Keratinocyte (primary cell): ENCODE data around the gene DNAJB6. TPM values are rescaled to one million over a fixed set of nuclear protein-coding genes. Genes with fewer than 3 reads are reported as not detected.

Experiments used
- DNase-seq: peaks from one replicate; pipeline ENCODE4 v3.0.0-alpha.2; 2011; ENCODE audit warnings: low read depth, missing footprints, low spot score
- FAIRE-seq: peaks from 2 replicates; lab custom pipeline; 2011; peaks lifted over from hg19 to GRCh38; lab: Jason Lieb, UNC
- H2AFZ ChIP-seq: 2 replicates; pipeline ENCODE4 v1.6.0; 2012; ENCODE audit warnings: low read length, control low read depth, inconsistent platforms; ENCODE audit not compliant: control insufficient read depth
- H3K27ac ChIP-seq: 2 replicates; pipeline ENCODE4 v1.5.1; 2011; ENCODE audit warnings: low read length; ENCODE audit not compliant: control insufficient read depth, insufficient read depth
- H3K27me3 ChIP-seq: 3 replicates; pipeline ENCODE4 v1.6.0; 2011; ENCODE audit warnings: low read length; ENCODE audit not compliant: control insufficient read depth, insufficient read depth; ENCODE audit errors: extremely low read depth
- H3K36me3 ChIP-seq, 2 experiments: 2 replicates in 1 of 2; 3 replicates in 1 of 2; pipeline ENCODE4 v1.5.1; 2011; ENCODE audit warnings: low read length in 2 of 2, mild to moderate bottlenecking in 1 of 2; ENCODE audit not compliant: control insufficient read depth in 2 of 2, insufficient read depth in 2 of 2; ENCODE audit errors: extremely low read depth in 1 of 2
- H3K4me1 ChIP-seq: 3 replicates; pipeline ENCODE4 v1.5.1; 2011; ENCODE audit warnings: low read length; ENCODE audit not compliant: control insufficient read depth, insufficient read depth; ENCODE audit errors: extremely low read depth
- H3K4me2 ChIP-seq: 3 replicates; pipeline ENCODE4 v1.6.0; 2011; ENCODE audit warnings: low read depth, low read length; ENCODE audit not compliant: control insufficient read depth, insufficient read depth; ENCODE audit errors: extremely low read depth
- H3K4me3 ChIP-seq, 3 experiments: fragments of 200-600 bp in 1 of 3; sonication (generic) in 1 of 3; 2 replicates in 2 of 3; 3 replicates in 1 of 3; pipeline ENCODE4 v1.5.1; 2011 to 2016; ENCODE audit warnings: low read length in 3 of 3, mild to moderate bottlenecking in 3 of 3, control low read depth in 2 of 3, inconsistent platforms in 1 of 3, low read depth in 1 of 3, mixed read lengths in 1 of 3, mixed run types in 1 of 3, moderate library complexity in 1 of 3; ENCODE audit not compliant: control insufficient read depth in 2 of 3, insufficient read depth in 2 of 3; ENCODE audit errors: extremely low read depth in 1 of 3
- H3K79me2 ChIP-seq: 2 replicates; pipeline ENCODE4 v1.6.0; 2012; ENCODE audit warnings: low read length; ENCODE audit not compliant: control insufficient read depth, insufficient read depth
- H3K9ac ChIP-seq: 3 replicates; pipeline ENCODE4 v1.6.0; 2011; ENCODE audit warnings: low read length; ENCODE audit not compliant: control insufficient read depth, insufficient read depth; ENCODE audit errors: extremely low read depth
- H3K9me1 ChIP-seq: 3 replicates; pipeline ENCODE4 v1.6.0; 2011; ENCODE audit warnings: low read length; ENCODE audit not compliant: control insufficient read depth, insufficient read depth; ENCODE audit errors: extremely low read depth
- H3K9me3 ChIP-seq: 2 replicates; pipeline ENCODE4 v1.5.1; 2012; ENCODE audit warnings: low read depth, low read length; ENCODE audit not compliant: control insufficient read depth
- H4K20me1 ChIP-seq: 3 replicates; pipeline ENCODE4 v1.6.0; 2011; ENCODE audit warnings: low read length; ENCODE audit not compliant: control insufficient read depth, insufficient read depth; ENCODE audit errors: extremely low read depth
- CTCF ChIP-seq, 3 experiments: IDR thresholded peaks in 1 of 3; conservative IDR thresholded peaks in 1 of 3; optimal IDR thresholded peaks in 1 of 3; 2 replicates in 2 of 3; 3 replicates in 1 of 3; pipeline versions ENCODE3 to v1.5.1; 2011; ENCODE audit warnings: low read length in 3 of 3, mild to moderate bottlenecking in 3 of 3, moderate library complexity in 2 of 3, control low read depth in 1 of 3, inconsistent platforms in 1 of 3; ENCODE audit not compliant: insufficient read depth in 2 of 3; ENCODE audit errors: extremely low read depth in 1 of 3
- EZH2 ChIP-seq: IDR thresholded peaks from one replicate; pipeline ENCODE4 v1.6.1; 2012; ENCODE audit warnings: inconsistent platforms, mild to moderate bottlenecking, low read length, moderate library complexity
- dilution Hi-C: fragments of 300-500 bp; cut with MboI; formaldehyde crosslinking; loops from one replicate; pipeline ENCODE4 v1.7.0; 2020; ENCODE audit warnings: low sequenced_read_pairs; ENCODE audit not compliant: extremely low pct_ligation_motif_present
- polyA plus RNA-seq, 5 experiments: library from polyadenylated mRNA; depleted of rRNA in 3 of 5; stranded (reverse) in 3 of 5; stranded (forward) in 1 of 5; unstranded in 1 of 5; fragments of >200 nt; gene quantifications; 1 replicate in 1 of 5; 2 replicates in 3 of 5; 3 replicates in 1 of 5; pipeline versions ENCODE4 v1.2.1 to v1.2.3, GENCODE V29; 2011 to 2012; ENCODE audit warnings: missing spikeins in 2 of 5, low read depth in 1 of 5, low replicate concordance in 1 of 5

The DNAJB6 gene
- polyA plus RNA-seq, 1 donor (not counting 4 experiments of a cell fraction or from before 2014, with no cell fraction given): 152 TPM

- dilution Hi-C loops: no loop called here
- no peak overlapping the region for H3K4me3 ChIP-seq
- peaks cover 9% of the 10 kb centered on the region for H3K9me1 ChIP-seq
- H4K20me1 ChIP-seq: peaks cover 24% of the 10 kb centered on the region
- H3K4me2 ChIP-seq: no peak overlapping the region
- no peak for DNase-seq
- H3K9me3 ChIP-seq: no peaks in the 10 kb centered on the region
- no peak overlapping the region for H3K9ac ChIP-seq
- H2AFZ ChIP-seq: no peak overlapping the region
- H3K27me3 ChIP-seq: no peaks in the 10 kb centered on the region
- H3K4me1 ChIP-seq: peaks cover 11% of the 10 kb centered on the region
- no peak for FAIRE-seq
- peaks cover 15 to 19% of the 10 kb centered on the region in 2 experiments for H3K36me3 ChIP-seq
- H3K27ac ChIP-seq: no peak overlapping the region
- TF ChIP-seq EZH2: no peak
- TF ChIP-seq CTCF (optimal IDR thresholded peaks at IDR 0.05 in 1 of 3, IDR thresholded peaks at IDR 0.05 in 1 of 3, conservative IDR thresholded peaks at IDR 0.05 in 1 of 3; ENCODE audit: extremely low read depth in 1 of 3, insufficient read depth in 2 of 3, low read length in 3 of 3): no peak
- peaks cover 44% of the 10 kb centered on the region for H3K79me2 ChIP-seq
Observed at GRCh38 chr7:157401567-157402387, 65.0 kb downstream of the DNAJB6 start.

- Histone ChIP-seq H3K4me1 (peaks cover 11% of the 10 kb centered on the region), H3K9me1 (peaks cover 9% of the 10 kb centered on the region), H3K9me3 (no peaks in the 10 kb centered on the region), H3K9ac (no peak overlapping the region), H3K27me3 (no peaks in the 10 kb centered on the region), H2AFZ (no peak overlapping the region), H3K4me2 (no peak overlapping the region), H3K79me2 (peaks cover 40% of the 10 kb centered on the region), H3K36me3 (peaks cover 10 to 20% of the 10 kb centered on the region in 2 experiments), H3K4me3 (no peak overlapping the region), H3K27ac (no peak overlapping the region), H4K20me1 (peaks cover 24% of the 10 kb centered on the region)
- FAIRE-seq: no peak
- no peak for TF ChIP-seq EZH2
- no peak for TF ChIP-seq CTCF (optimal IDR thresholded peaks at IDR 0.05 in 1 of 3, IDR thresholded peaks at IDR 0.05 in 1 of 3, conservative IDR thresholded peaks at IDR 0.05 in 1 of 3; ENCODE audit: extremely low read depth in 1 of 3, insufficient read depth in 2 of 3, low read length in 3 of 3)
- dilution Hi-C loops: no loop called here
- DNase-seq: no peak
Observed at GRCh38 chr7:157402388-157402703, 65.5 kb downstream of the DNAJB6 start.
